ENCODE results near the gene FAN1.

FAN1 gene

GRCh38 chr15:30913761-30914160 is 10.0 kb downstream of the FAN1 start:
- TF ChIP-seq CTCF (IDR thresholded peaks at IDR 0.05) = no peak
- Mint-ChIP-seq H3K9me3 (no peaks in the 10 kb centered on the region), H3K27me3 (ENCODE audit: low read depth, poor library complexity) (no peaks in the 10 kb centered on the region), H3K4me1 (peaks cover 4% of the 10 kb centered on the region), H3K4me3 (no peak overlapping the region), H3K27ac (no peak overlapping the region), H3K36me3 (ENCODE audit: low read depth) (peaks cover 49% of the 10 kb centered on the region)
- DNase-seq = no peak

- Mint-ChIP-seq H3K9me3 (no peaks in the 10 kb centered on the region), H3K36me3 (ENCODE audit: low read depth) (peaks cover 49% of the 10 kb centered on the region), H3K4me3 (no peak overlapping the region), H3K4me1 (peaks cover 24% of the 10 kb centered on the region), H3K27ac (peak overlapping the region; percentile 50), H3K27me3 (ENCODE audit: low read depth, poor library complexity) (no peaks in the 10 kb centered on the region)
- no peak for DNase-seq
- no peak for TF ChIP-seq CTCF (IDR thresholded peaks at IDR 0.05)
Measured at GRCh38 chr15:30917013-30917412, 13.3 kb downstream of the FAN1 start.

DNA sequence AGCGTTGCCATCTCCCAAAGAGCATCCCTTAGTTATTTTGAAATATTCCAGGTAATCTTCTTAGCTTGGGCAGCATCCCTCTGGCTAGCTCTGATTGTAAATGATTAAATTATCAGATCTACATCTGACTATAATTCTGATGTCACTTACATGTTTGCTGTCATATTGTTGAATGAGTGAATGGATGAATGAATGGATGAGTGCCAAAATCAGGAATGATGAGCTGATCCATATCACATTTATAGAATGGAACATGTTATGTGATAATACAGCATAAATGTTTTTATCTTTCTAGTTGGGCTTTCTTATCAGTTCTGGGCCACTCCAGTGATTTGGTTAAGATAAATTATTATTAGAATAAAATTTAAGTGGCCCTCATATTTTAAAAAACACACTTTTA is 14.0 kb downstream of the FAN1 start:
- Mint-ChIP-seq H3K27me3 (ENCODE audit: low read depth, poor library complexity) (no peaks in the 10 kb centered on the region), H3K4me1 (peaks cover 31% of the 10 kb centered on the region), H3K9me3 (no peaks in the 10 kb centered on the region), H3K36me3 (ENCODE audit: low read depth) (peaks cover 49% of the 10 kb centered on the region), H3K27ac (no peak overlapping the region), H3K4me3 (no peak overlapping the region)
- TF ChIP-seq CTCF (IDR thresholded peaks at IDR 0.05) = no peak
- DNase-seq = no peak

- peak overlapping the region; percentile 19 for H3K27ac Mint-ChIP-seq
- DNase-seq = no peak
- no peaks in the 10 kb centered on the region for H3K27me3 Mint-ChIP-seq (ENCODE audit: low read depth, poor library complexity)
- H3K4me3 Mint-ChIP-seq = no peak overlapping the region
- no peaks in the 10 kb centered on the region for H3K9me3 Mint-ChIP-seq
- H3K4me1 Mint-ChIP-seq = peaks cover 38% of the 10 kb centered on the region
- no peak for TF ChIP-seq CTCF (IDR thresholded peaks at IDR 0.05)
- peaks cover 49% of the 10 kb centered on the region for H3K36me3 Mint-ChIP-seq (ENCODE audit: low read depth)
Measured at GRCh38 chr15:30918366-30918765, 14.7 kb downstream of the FAN1 start.

- Mint-ChIP-seq H3K27me3 (ENCODE audit: low read depth, poor library complexity) (no peaks in the 10 kb centered on the region), H3K4me3 (no peak overlapping the region), H3K9me3 (no peaks in the 10 kb centered on the region), H3K36me3 (ENCODE audit: low read depth) (peaks cover 43% of the 10 kb centered on the region), H3K27ac (no peak overlapping the region), H3K4me1 (peaks cover 55% of the 10 kb centered on the region)
- DNase-seq = no peak
- no peak for TF ChIP-seq CTCF (IDR thresholded peaks at IDR 0.05)
Measured at GRCh38 chr15:30919877-30920550, 16.3 kb downstream of the FAN1 start.

GRCh38 chr15:30921106-30921505 is 17.4 kb downstream of the FAN1 start:
- TF ChIP-seq CTCF (IDR thresholded peaks at IDR 0.05) = no peak
- Mint-ChIP-seq H3K4me1 (peaks cover 62% of the 10 kb centered on the region), H3K9me3 (no peaks in the 10 kb centered on the region), H3K36me3 (ENCODE audit: low read depth) (peaks cover 37% of the 10 kb centered on the region), H3K4me3 (peak overlapping the region; percentile 61), H3K27me3 (ENCODE audit: low read depth, poor library complexity) (no peaks in the 10 kb centered on the region), H3K27ac (peak overlapping the region; percentile 89)
- DNase-seq = no peak

All from nephron progenitor cell (in vitro differentiated cells).